Fibroblast of skin of right quadriceps (primary cell): ENCODE results near the gene RFPL4A.

Experiments used
- DNase-seq: peaks from one replicate; pipeline ENCODE4 v3.0.0-alpha.2; 2013

The RFPL4A gene

DNA sequence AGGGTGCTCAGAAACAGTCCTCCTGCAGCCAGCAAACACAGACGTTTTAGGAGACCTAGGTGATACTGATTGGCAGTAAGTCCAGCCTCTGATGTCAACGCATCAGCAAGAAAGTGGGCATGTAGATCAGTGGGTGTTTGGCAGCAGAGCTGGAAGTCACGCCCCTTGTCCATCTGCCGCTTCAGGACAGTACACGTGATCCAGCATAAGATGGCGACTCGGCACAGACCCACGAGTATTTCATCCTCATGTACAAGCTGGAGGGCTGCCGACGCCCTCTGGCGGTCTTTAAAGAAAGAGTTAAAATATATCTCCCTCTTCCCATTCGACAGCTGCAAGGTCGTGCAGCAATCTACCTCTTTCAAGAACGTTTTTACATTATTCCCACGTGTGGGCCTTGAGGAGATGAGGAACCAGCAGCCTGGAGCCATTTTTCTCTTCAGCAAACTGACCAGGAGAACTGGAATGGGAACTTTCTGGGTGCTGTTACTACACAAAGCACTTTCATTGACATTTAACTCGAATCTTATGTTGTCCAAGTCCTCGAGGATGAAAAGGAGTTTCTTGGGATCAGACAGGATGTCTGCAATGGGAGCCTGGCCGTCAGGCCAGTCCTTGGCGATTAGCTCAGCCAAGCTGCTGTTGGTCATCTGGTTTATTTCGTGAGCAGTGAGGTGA lies 50.6 kb downstream of the RFPL4A start:
- peak; percentile 3 for DNase-seq

DNA sequence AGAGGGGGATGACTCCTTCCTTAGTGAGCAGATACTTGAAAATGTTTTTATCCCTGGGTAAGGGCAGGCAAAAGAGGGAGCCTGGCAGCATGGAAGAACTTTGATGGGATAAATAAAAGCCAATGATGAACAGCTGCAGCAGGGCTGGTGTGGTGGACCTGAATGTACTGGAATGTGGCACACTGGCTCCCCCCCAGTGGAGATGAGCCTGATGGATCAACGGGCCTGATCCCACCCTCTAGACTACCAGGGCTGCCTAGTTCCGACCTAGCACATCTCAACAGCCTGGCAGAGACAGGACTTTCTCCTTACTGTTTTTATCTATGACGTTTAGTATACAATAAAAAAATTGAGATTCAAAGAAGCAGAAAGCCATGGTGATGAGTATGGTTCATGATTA lies 52.4 kb downstream of the RFPL4A start:
- no peak for DNase-seq

DNA sequence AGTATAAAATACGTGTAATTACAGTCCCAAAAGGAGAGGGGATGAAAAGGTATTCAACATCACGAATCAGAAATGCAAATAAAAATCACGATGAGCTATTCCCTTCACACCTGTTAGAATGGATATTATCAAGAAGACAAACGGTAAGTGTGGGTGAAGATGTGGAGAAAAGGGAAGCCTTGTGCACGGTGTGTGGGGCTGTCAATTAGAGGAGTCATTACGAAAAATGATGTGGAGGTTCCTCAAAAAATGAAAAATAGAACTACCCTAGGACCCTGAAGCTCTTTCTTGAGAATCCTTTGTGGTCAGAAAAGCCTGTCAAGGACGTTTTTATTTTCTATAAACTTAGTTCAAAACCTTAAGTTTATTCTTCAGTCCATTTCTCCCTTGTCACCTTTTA lies 53.6 kb downstream of the RFPL4A start:
- no peak for DNase-seq
